NCI-H510A (cell line): ENCODE measurements around the gene AFG3L2.

Source experiments
- DNase-seq: peaks from one replicate; lab custom pipeline; 2025; lab: John Stamatoyannopoulos, UW

Gene AFG3L2

GRCh38 chr18:12325726-12326245, 51.2 kb downstream of the AFG3L2 start:
- DNase-seq: no peak

GRCh38 chr18:12324991-12325725, 51.9 kb downstream of the AFG3L2 start:
- DNase-seq: no peak

DNA sequence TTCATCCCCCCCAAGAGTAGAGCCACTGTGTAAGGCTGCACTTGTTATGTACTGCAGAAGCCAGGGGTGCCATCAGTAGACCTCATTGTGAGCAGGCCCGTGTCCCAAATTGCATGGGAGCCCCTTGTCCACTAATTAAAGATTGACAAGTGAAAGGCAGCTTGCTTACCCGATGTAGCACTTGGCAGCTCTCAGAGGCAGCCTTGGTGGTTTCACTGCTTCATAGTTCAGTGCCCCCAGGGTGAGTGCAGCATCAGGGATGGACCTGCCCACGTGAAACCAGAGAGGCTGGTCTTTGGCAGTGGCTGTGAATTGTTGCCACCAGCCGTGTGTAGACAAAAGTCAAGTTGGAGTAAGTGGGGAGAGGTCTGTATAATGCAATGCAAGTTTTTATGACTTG, 55.7 kb downstream of the AFG3L2 start:
- DNase-seq: no peak

- no peak for DNase-seq
Observed at GRCh38 chr18:12318857-12319256, 58.2 kb downstream of the AFG3L2 start.

DNA sequence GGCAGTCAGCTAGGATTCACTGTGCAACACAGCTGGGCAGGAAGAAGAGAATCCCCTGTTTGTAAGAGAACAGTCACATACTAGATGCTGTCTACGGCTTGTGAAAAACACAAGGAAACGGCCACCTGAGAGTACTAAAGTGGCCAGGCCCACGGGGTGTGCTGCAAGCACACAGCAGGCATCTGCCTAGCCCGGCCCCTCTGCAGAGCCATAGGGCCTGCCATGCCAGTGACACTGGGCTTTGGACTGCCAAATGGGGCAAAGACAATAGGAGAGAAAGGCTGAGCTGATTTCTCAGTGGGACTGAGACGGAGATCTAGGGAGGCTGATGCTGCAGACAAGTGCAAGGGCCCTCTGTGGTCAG, 58.7 kb downstream of the AFG3L2 start:
- no peak for DNase-seq

GRCh38 chr18:12317664-12318333, 59.2 kb downstream of the AFG3L2 start:
- DNase-seq: no peak

DNA sequence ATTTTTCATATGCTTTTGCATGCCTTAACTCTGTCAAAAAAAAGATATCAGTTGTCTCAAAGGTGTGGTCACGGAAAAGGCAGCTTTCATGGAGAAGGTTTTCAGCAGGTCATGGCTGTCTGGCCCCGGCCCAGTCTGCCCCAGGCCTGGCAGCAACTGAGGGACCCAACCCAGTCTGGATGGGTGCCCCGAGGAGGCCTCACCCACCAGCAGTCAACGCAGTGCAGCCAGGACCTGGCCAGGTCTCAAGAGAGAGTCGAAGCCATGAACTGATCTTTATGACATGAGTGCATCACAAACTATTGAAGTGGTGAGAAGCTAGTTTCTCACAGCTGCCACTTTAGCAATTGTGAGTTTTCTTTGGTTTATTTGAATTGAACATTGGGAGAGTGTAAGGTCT, 61.1 kb downstream of the AFG3L2 start:
- no peak for DNase-seq

GRCh38 chr18:12315490-12315889, 61.5 kb downstream of the AFG3L2 start:
- DNase-seq: no peak

DNA sequence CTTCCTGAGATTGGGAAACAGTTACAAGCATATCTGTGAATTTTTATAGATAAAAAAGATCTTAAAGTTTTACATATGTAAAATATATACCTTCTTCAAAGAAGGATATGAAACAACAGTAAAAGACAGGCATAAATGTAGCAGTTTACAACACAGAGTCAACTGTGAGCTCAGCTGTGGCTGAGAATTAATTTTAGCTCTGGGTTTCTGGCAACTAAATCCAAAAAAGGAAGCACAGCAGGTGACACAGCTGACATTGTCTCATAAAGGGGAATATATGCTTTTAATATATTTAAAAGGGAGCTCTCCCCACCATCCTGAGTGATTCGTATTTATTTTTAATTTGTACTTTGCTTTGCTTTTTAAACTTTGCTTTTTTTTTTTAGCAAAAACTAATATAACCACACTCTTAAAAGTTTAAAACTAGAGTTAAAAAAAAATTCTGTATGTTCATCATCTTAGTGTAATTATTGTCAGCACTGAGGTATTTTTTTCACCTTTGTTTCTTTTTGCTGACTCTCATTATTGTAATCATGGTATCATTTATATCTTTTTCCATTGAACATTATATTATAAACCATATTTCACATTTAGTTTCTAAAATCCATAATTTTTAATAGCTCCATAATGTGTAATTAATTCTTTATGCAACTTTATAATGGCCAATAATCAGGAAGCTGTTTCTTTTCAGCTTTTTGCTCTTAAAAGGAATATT, 62.3 kb downstream of the AFG3L2 start:
- no peak for DNase-seq

DNA sequence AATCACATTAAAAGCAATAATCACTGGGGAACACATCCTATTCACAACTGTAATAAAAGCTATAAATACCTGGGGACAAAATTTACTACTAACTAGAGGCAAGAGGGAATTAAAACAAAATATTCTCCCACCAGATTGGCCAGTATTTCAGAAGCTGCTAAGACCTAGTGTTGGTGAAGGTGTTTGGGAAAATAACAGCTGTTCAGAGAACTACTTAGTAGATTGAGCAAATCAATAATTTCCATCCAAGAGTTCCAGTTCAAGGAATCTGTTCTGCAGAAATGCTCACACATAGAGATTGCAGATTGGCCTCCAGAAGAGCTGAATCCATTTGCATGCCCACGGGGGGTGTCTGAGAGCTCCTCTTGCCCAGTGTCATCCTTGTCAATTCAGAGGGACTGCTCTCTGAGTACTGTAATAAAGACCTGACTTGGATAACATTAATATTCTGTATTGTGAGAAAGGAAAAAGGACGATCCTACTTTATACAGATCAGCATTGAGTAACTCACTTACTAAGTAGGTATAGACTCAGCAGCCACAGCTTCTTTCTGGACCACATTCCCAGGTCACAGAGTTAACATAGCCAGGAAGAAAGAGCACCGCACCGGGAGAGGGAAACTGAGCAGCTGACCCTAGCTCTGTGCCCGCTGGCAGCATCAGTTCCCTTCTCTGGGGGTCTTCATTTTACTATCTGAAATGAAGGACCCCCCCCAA, 63.3 kb downstream of the AFG3L2 start:
- no peak for DNase-seq

DNA sequence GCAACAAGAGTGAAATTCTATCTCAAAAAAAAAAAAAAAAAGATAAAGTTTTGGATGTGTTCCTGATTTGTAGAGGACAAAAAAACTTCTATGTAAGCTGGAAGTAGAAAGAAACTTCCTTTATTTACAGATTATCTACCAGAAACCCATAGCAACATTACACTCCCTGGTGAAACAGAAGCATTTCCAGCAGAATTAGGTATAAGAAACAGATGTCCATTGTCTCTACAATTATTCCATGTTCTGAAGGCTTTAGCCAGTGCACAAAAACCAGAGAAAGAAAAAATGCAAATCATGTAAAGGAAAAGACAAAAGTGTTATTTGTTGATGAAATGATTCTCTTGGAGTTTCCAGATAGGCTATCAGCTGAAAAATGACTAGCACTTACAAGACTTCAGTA, 64.1 kb downstream of the AFG3L2 start:
- DNase-seq: no peak

- DNase-seq: no peak
Observed at GRCh38 chr18:12310762-12311161, 66.3 kb downstream of the AFG3L2 start.

- DNase-seq: no peak
Observed at GRCh38 chr18:12309683-12310198, 67.3 kb downstream of the AFG3L2 start.

GRCh38 chr18:12308386-12309100, 68.5 kb downstream of the AFG3L2 start:
- no peak for DNase-seq

DNA sequence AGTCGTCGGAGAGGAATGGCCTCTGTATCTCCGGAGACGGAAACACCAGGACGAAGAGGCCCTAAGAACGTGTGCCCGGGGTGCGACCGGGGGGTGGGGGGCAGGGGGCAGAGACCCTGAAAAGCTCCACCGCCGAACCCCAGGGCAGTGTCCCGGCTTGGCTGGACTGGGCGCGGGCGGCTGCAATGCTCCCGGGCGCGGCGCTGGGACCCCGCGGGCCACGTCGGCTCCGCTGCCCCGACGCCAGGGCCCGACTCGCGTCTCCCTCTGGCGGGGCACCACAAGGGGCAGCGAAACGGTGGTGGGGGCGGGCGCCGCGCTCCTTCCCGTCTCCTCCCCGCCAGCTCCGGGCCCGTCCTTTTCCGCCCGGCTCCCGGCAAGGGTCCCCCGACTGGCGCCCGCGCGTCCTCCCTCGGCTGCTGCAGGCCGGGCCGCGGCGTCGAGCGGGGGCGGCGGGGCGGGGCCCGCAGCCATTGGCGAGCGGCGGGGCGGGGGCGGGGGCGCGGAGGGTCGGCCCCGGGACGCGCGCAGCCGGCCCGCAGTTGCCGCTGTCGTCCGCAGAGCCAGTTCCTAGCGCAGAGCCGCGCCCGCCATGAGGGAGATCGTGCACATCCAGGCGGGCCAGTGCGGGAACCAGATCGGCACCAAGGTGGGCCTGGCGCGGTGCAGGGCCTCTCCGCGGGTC, 69.2 kb downstream of the AFG3L2 start, which contains the start of gene TUBB6:
Gene TUBB6, plus strand, starts transcription at position 541 of the 685 bp plus-strand sequence. Its CDS starts 52 bp downstream, at position 593.
- no peak for DNase-seq

- DNase-seq: no peak
Observed at GRCh38 chr18:12306752-12307700, 70.0 kb downstream of the AFG3L2 start.

DNA sequence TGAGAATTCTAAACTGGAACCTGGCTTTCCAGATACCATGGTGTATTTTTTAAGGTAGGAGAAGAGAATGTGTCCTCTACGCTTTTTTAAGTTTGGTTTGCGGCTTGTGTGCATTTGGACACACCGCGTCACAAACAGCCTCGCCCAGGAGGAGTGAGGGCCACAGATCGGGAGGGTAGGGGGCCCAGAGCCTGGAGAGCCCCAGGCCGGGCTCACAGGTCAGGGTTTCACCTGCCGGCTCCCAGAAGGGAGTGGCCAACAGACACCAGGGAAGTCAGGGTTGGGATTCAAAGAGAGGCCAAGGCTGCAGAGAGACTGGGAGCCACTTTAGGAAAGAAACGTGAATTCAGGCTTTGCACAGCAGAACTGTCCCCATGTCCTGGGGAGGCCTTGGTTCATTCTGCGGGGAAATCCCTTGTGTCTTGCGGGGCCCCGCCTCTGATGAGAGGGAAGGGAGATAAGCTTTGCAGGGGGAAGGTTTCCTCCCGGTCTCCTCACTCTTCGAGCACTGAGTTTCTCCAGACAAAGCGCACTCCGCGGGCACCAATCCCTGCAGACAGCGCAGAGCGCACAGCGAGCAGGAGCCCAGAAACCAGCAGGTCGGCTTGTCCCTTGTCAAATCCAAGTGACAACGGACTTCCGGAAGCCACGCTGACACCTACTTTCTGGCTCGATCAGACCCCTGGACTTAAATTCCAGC, 70.9 kb downstream of the AFG3L2 start:
- DNase-seq: no peak

DNA sequence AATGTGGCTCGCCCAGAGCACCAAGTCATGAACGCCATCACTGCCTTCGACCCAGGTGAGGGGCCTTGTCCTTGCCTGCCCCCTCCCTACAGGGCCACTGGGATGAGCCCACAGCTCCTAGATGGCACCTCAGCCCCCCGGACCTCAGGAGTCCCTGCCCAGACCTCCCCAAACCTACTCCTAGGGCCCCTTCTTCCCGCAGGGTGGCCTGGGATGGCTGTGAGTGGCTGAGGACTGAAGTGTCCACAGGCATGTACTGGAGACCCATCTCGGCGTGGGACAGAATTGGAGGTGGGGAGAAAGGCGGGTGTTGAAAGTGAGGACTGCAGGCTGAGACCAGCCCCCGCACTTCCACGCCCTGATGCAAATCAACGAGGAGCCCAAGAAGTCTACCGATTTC, 71.8 kb downstream of the AFG3L2 start:
- DNase-seq: no peak
